Measurements from ENCODE around the gene CFAP65. TPM values are rescaled to one million over a fixed set of nuclear protein-coding genes. Genes with fewer than 3 reads are reported as not detected.

Gene CFAP65
- total RNA-seq, 2 donors from 2014 or later, result not detected

DNA sequence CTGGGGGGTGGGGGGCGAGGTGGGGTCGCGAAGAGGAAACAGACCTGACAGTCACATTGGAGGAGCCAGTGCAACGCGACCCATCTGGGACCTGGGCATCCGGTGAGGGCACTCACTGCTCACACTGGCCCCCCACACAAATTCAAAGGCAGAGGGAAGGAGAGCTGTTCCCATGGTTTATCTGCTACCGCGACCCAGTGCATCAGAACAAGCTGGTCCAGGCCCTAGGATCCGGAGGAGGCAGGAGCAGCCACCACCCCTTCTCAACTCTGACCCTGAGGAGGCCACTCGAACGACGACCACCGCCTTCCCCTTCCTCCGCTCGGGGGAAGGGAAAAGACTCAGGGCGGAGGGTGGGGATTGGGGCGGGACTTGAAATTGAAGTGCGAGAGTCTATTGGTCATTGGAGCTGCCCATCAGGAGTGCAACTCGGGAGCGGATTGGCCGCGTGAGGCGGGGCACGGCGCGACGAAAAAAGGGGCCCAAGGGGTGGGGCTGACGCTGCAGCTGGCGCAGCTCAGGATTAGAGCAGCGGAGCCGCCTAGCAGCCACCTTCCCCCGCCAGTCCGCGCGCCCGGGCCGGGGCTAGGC, 82.1 kb downstream of the CFAP65 start, which contains the start of gene CDK5R2:
TSS of gene CDK5R2 (plus strand) at position 526 of the 591 bp plus-strand sequence. CDS start 155 bp downstream, outside the sequence.
- peak; percentile 86 for DNase-seq (ENCODE audit: low spot score)
- intact Hi-C loops (cut with DNase I), result no loop called here

DNA sequence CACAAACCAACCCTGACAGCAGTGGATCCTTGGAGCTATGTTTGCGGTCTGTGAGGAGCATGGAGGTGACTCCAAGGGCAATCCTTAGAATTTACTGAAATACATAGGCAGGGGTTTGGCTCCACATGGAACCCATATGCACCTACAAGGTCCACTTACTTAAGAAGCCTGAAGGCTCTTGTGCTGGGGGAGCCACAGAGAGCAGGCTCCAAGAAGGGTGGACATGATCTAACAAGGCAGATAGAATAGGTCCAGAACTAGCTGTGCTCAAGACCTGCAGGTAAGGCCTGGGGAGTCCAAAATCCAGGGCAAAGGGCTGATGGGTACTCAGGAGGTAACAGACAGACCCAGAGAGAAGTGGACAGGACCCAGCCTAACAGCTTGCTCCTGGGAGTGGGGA, 83.0 kb downstream of the CFAP65 start:
- no peak for DNase-seq (ENCODE audit: low spot score)
- intact Hi-C loops (cut with DNase I), result no loop called here

DNA sequence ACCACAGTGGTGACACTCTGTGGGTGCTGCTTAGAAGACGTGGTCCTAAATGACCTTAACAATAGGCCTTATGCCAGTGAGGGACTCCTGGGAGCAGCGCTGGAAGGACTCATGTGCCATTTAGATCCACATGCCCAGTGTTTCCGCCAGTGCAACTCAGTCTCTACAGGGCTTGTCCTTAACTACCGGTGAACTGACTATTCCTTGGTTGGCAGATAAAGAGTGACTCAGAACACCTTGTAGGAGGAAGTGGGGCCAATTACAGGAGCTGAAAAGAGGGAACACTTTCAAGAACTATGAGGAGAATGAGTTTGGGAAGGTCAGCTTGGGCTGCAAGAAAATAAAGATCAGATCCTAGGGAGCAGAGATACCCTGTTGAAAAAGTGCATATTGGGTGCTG, 83.6 kb downstream of the CFAP65 start:
- intact Hi-C loops (cut with DNase I), result no loop called here
- no peak for DNase-seq (ENCODE audit: low spot score)

DNA sequence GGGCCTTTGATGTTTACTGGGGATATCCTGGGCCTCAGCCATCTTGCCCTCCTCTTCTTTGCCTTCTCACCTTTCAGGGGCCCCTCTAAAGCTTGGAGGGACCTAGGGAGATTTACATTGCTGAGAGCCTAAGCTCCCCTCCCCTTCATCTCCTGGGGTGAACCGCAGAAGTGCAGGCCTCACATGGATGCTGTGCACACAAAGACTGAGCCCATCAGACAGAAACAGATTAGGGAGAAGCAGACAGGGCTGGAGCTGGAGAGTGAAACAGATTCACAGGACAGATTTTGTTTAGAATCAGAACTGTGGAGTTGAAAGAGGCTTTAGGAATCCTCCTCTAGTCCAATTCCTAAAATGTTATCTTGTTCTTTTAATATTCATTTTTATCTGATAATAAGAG, 85.3 kb downstream of the CFAP65 start:
- no peak for DNase-seq (ENCODE audit: low spot score)
- intact Hi-C loops (cut with DNase I), result no loop called here

DNA sequence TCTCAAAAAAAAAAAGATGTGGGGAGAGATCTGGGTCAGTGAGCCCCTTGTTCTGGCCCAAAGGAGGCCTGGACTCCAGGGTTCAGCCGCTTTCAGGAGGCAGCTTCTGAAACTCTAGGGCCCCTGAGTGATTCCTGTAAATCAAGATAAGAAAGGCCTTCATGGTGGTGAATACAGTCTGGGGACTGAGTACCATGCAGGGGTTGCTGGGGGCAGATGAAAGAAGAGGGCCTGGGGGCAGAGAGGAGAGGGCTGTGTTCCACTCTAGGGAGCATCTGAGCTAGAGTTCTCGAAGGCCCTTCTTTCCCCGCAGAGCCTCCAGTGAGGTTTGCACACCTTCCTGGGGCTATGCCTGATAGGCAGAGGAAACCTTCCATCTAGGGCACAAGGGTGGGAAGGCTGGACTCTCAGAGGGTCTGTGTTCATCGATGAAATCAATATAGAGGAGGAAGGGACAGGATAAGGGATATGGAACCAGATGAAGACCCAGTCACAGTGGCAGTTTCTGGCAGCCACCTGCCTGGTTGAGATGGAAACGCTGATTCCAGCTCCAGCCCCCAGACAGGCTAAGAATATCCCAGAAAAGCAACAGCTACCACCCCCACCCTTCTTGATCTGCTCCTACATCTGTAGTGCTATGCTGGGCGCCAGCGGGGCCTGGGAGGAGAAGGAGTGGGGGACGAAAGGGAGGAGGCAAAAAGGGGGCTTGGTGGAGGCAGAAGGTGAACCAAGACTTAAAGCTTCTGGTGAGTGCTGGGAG, 86.6 kb downstream of the CFAP65 start:
- no peak for DNase-seq (ENCODE audit: low spot score)
- intact Hi-C loops (cut with DNase I), result no loop called here

DNA sequence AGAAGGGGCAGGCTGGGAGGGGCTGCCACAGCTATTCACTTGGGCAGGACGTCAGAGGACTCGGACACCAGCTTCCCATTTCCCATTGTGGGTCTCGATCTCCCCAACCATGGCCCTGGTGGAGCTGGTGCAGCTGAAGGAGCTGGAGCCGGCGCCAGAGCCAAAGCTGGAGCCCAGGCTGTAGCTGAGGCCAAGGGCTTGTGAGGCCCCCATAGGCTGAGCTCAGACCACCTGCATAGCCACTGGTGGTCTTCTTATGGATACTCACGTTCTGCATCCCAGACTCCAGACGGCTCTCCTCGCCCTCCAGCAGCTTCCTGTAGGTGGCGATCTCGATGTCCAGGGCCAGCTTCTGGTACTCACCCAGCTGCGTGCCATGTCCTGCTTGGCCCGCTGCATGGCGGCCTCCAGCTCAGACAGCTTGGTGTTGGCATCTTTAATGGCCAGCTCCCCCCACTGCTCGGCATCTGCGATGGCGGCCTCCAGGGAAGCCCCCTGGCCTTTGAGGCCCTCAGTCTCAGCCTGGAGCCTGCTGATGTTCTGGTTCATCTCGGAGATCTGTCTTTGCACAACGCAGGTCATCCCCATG, 87.9 kb downstream of the CFAP65 start:
- DNase-seq (ENCODE audit: low spot score), result no peak

More for the DNA sequence above, 87.9 kb downstream of the CFAP65 start:
- intact Hi-C loops (cut with DNase I), result loop anchor here in 1 of 2 donors (2.0 kb wide), 1 partner anchor 19 kb away; no protein-coding TSS in a partner anchor

Small RNA genes lying within 50 kb of the gene (microRNA-seq; reads per million reads assigned to microRNA genes)
- gene MIR3131 (ENCODE audit: borderline microRNAs expressed in 2 of 2) (0 to 0.32 reads per million in 2 donors), gene MIR375 (ENCODE audit: borderline microRNAs expressed in 2 of 2) (55.8 to 136 reads per million in 2 donors)

Other genes with a start within 250 kb of the CFAP65 start
- gene PRKAG3, start 209.7 kb downstream of the CFAP65 start, total RNA-seq, result under 1 TPM in 1 of 2 donors, not detected in 1; 0.23 TPM
- gene WNT6, start 181.7 kb downstream of the CFAP65 start, total RNA-seq, result under 1 TPM; 0.23 to 0.24 TPM
- not detected for gene WNT10A, start 160.7 kb downstream of the CFAP65 start, total RNA-seq
- gene CDK5R2, start 81.8 kb downstream of the CFAP65 start, total RNA-seq, result not detected
- gene FEV, start 56.3 kb downstream of the CFAP65 start, total RNA-seq, result not detected
- not detected for gene CRYBA2, start 48.1 kb downstream of the CFAP65 start, total RNA-seq
- gene IHH, start 19.4 kb upstream of the CFAP65 start, total RNA-seq, result not detected
- gene NHEJ1, start 119.3 kb upstream of the CFAP65 start, total RNA-seq, result 10 to 100 TPM in 1 of 2 donors, 1 to 10 TPM in 1; 8.9 to 11.6 TPM
- gene SLC23A3, start 128.5 kb upstream of the CFAP65 start, total RNA-seq, result 1 to 10 TPM in 1 of 2 donors, under 1 TPM in 1; 0.71 to 2.1 TPM
- 10 to 100 TPM; 46.7 to 49.2 TPM for gene CNPPD1, start 135.4 kb upstream of the CFAP65 start, total RNA-seq
- 10 to 100 TPM; 54.4 to 56.8 TPM for gene RETREG2, start 136.8 kb upstream of the CFAP65 start, total RNA-seq
- 10 to 100 TPM; 33.8 to 34.7 TPM for gene ZFAND2B, start 165.3 kb upstream of the CFAP65 start, total RNA-seq
- gene ABCB6, start 177.4 kb upstream of the CFAP65 start, total RNA-seq, result 10 to 100 TPM; 16.0 to 24.2 TPM
- gene ATG9A, start 188.1 kb upstream of the CFAP65 start, total RNA-seq, result 10 to 100 TPM; 28.5 to 38.5 TPM
- gene ANKZF1, start 188.3 kb upstream of the CFAP65 start, total RNA-seq, result 10 to 100 TPM; 11.5 to 24.2 TPM
- gene GLB1L, start 203.9 kb upstream of the CFAP65 start, total RNA-seq, result 1 to 10 TPM; 5.3 to 7.5 TPM
- gene STK16, start 204.0 kb upstream of the CFAP65 start, total RNA-seq, result 10 to 100 TPM; 15.8 to 16.5 TPM
- not detected for gene TUBA4B, start 211.7 kb upstream of the CFAP65 start, total RNA-seq
- 10 to 100 TPM; 25.6 to 25.9 TPM for gene TUBA4A, start 212.4 kb upstream of the CFAP65 start, total RNA-seq
- gene DNAJB2, start 237.8 kb upstream of the CFAP65 start, total RNA-seq, result 10 to 100 TPM; 42.0 to 45.7 TPM

Data from posterior vena cava (tissue), 2 donors.